Fibroblast of the aortic adventitia (primary cell): ENCODE measurements around the gene GSTO1. TPM values are rescaled to one million over a fixed set of nuclear protein-coding genes. Genes with fewer than 3 reads are reported as not detected.

Source experiments
- DNase-seq: peaks from one replicate; pipeline ENCODE4 v3.0.0-alpha.2; 2010; ENCODE audit warnings: low read depth
- H3K4me3 ChIP-seq: 2 replicates; pipeline ENCODE4 v1.5.1; 2011; ENCODE audit warnings: low read depth, mild to moderate bottlenecking, control low read depth, low read length, moderate library complexity
- total RNA-seq: library from RNA; depleted of rRNA; stranded (reverse); fragments of >200 nt; gene quantifications from 2 replicates; pipeline ENCODE4 v1.2.3, GENCODE V29; 2012; ENCODE audit warnings: low replicate concordance
- TF ChIP-seq, protein P1 (sequence below): IDR thresholded peaks from 2 replicates; pipeline ENCODE4 v1.5.1; 2011; ENCODE audit warnings: mild to moderate bottlenecking, low read length, control low read depth, inconsistent platforms; ENCODE audit not compliant: insufficient read depth

The GSTO1 gene
- total RNA-seq, 1 donor = 260 TPM

DNA sequence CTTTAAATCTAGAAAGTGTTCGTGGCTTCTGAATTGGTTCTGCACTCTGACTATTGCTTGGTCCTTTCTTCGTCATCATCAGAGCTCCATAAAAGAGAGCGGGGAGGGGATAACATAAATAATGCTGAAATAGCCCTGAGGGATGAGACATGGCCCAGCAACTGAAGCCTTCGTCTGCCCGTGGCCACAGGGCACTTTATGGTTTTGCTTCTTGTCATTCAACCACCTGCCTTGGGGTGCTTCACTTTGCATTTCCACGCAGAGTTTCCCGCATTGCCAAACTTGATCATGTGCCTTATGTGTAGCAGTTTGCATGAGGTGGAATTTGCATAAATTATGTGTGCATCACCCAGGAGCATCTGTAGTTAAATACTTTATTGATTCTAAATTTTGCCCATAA is 30.2 kb downstream of the GSTO1 start:
- H3K4me3 ChIP-seq = no peak overlapping the region
- DNase-seq = no peak
- TF ChIP-seq, protein P1, sequence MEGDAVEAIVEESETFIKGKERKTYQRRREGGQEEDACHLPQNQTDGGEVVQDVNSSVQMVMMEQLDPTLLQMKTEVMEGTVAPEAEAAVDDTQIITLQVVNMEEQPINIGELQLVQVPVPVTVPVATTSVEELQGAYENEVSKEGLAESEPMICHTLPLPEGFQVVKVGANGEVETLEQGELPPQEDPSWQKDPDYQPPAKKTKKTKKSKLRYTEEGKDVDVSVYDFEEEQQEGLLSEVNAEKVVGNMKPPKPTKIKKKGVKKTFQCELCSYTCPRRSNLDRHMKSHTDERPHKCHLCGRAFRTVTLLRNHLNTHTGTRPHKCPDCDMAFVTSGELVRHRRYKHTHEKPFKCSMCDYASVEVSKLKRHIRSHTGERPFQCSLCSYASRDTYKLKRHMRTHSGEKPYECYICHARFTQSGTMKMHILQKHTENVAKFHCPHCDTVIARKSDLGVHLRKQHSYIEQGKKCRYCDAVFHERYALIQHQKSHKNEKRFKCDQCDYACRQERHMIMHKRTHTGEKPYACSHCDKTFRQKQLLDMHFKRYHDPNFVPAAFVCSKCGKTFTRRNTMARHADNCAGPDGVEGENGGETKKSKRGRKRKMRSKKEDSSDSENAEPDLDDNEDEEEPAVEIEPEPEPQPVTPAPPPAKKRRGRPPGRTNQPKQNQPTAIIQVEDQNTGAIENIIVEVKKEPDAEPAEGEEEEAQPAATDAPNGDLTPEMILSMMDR = no peak

- no peak for DNase-seq
- TF ChIP-seq, protein P1 = no peak
Measured at GRCh38 chr10:104286939-104287338, 32.2 kb downstream of the GSTO1 start.

GRCh38 chr10:104288355-104288754 is 33.7 kb downstream of the GSTO1 start:
- TF ChIP-seq, protein P1 = no peak
- no peak for DNase-seq
- no peak overlapping the region for H3K4me3 ChIP-seq

More at GRCh38 chr10:104286939-104287338, 32.2 kb downstream of the GSTO1 start:
- H3K4me3 ChIP-seq = no peak overlapping the region

GRCh38 chr10:104291439-104291951 is 36.8 kb downstream of the GSTO1 start:
- H3K4me3 ChIP-seq = no peak overlapping the region
- TF ChIP-seq, protein P1 = peak; percentile 99
- peak; percentile 89 for DNase-seq

GRCh38 chr10:104293011-104293410 is 38.3 kb downstream of the GSTO1 start:
- TF ChIP-seq, protein P1 = no peak
- DNase-seq = peak; percentile 43
- no peak overlapping the region for H3K4me3 ChIP-seq

DNA sequence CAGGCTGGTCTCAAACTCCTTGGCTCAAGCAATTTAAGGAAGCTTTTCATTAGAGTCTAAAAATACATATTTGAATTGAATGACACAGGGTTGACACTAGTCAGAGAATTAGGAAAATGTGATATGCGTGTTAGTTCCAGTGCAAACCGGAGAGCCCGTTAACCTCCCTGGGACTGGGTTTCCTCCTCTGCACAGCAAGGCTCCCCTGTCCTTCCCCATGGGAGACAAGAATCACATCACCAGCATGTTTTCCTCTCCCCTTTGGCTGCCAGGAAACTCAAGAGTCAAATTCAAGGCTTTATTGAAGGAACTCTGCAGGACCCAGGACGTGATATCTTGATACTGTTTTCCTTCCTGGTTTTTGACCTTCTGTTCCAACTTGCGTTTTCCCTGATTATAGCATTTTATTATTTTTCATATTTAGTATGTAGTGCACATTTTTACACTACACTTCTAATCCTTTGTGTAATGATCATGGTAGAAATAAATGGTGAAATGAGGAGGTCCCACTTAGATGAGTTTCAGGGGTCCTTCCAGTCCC is 39.2 kb downstream of the GSTO1 start:
- TF ChIP-seq, protein P1 = no peak
- H3K4me3 ChIP-seq = no peak overlapping the region
- DNase-seq = no peak
